ENCODE results near the gene CHPT1. TPM values are rescaled to one million over a fixed set of nuclear protein-coding genes. Genes with fewer than 3 reads are reported as not detected.

CHPT1 gene
- total and polyA plus RNA-seq, 2 of the 13 experiments (the other 11 are each of a cell fraction or from before 2014, with no cell fraction given) = 117 to 178 TPM

GRCh38 chr12:101680240-101680639 is 17.2 kb upstream of the CHPT1 start:
- CTCF ChIA-PET (ENCODE audit: low intra/inter-chr PET ratio, low total read pairs) = no interaction called here
- H3K36me3 ChIP-seq (replicated peaks in 1 of 2; ENCODE audit: control insufficient read depth in 1 of 2, insufficient read depth in 2 of 2, low read length in 2 of 2) = no peaks in the 10 kb centered on the region
- H3K27me3 ChIP-seq (ENCODE audit: control insufficient read depth in 1 of 2, insufficient read depth in 2 of 2, low read length in 2 of 2) = no peaks in the 10 kb centered on the region
- intact Hi-C loops (cut with micrococcal nuclease; ENCODE audit: unreplicated experiment) = no loop called here
- no peaks in the 10 kb centered on the region for H4K20me1 ChIP-seq (ENCODE audit: insufficient read depth, low read length)
- no peak overlapping the region for H2AFZ ChIP-seq (ENCODE audit: low read length)
- no peak overlapping the region for H3K4me2 ChIP-seq (ENCODE audit: low read depth, low read length)
- 66% methylated on average over 3 of the region's 3 CpGs for WGBS (ENCODE audit: low lambda C conversion rate)
- no TSS peak for BruUV-seq (replicated peaks)
- no peak overlapping the region for H3K9ac ChIP-seq (ENCODE audit: insufficient read depth, low read depth, low read length)
- no peaks in the 10 kb centered on the region for H3K79me2 ChIP-seq (ENCODE audit: insufficient read depth, low read length)
- ATAC-seq (no peak), FAIRE-seq (no peak), DNase-seq (ENCODE audit: low spot score) (no peak)
- H3K27ac ChIP-seq (ENCODE audit: extremely low read length, insufficient read depth, low read length) = no peak overlapping the region
- no peak overlapping the region for H3K4me3 ChIP-seq (replicated peaks in 1 of 3; ENCODE audit: insufficient read depth in 1 of 3, low read depth in 2 of 3, low read length in 3 of 3)
- in situ Hi-C loops (cut with HindIII; ENCODE audit: extremely low pct_ligation_motif_present, low pct_unique_long_range_greater_than_20kb) = no loop called here
- no peaks in the 10 kb centered on the region for H3K9me3 ChIP-seq (ENCODE audit: low read length)
- POLR2A ChIA-PET = no interaction called here
- H3K4me1 ChIP-seq (ENCODE audit: insufficient read depth, low read length) = peaks cover 32% of the 10 kb centered on the region
- TF ChIP-seq, protein P1, sequence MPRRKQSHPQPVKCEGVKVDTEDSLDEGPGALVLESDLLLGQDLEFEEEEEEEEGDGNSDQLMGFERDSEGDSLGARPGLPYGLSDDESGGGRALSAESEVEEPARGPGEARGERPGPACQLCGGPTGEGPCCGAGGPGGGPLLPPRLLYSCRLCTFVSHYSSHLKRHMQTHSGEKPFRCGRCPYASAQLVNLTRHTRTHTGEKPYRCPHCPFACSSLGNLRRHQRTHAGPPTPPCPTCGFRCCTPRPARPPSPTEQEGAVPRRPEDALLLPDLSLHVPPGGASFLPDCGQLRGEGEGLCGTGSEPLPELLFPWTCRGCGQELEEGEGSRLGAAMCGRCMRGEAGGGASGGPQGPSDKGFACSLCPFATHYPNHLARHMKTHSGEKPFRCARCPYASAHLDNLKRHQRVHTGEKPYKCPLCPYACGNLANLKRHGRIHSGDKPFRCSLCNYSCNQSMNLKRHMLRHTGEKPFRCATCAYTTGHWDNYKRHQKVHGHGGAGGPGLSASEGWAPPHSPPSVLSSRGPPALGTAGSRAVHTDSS (CRISPR knock-in tag; conservative IDR thresholded peaks at IDR 0.05) = no peak
- no peak for TF ChIP-seq ZSCAN25 (CRISPR knock-in tag; IDR thresholded peaks at IDR 0.05)
- TF ChIP-seq, protein P2, sequence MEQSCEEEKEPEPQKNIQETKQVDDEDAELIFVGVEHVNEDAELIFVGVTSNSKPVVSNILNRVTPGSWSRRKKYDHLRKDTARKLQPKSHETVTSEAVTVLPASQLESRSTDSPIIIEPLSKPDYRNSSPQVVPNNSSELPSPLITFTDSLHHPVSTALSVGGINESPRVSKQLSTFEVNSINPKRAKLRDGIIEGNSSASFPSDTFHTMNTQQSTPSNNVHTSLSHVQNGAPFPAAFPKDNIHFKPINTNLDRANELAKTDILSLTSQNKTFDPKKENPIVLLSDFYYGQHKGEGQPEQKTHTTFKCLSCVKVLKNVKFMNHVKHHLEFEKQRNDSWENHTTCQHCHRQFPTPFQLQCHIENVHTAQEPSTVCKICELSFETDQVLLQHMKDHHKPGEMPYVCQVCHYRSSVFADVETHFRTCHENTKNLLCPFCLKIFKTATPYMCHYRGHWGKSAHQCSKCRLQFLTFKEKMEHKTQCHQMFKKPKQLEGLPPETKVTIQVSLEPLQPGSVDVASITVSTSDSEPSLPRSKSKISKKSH (CRISPR knock-in tag; IDR thresholded peaks at IDR 0.05; ENCODE audit: borderline replicate concordance) = no peak
- TF ChIP-seq, protein P3, sequence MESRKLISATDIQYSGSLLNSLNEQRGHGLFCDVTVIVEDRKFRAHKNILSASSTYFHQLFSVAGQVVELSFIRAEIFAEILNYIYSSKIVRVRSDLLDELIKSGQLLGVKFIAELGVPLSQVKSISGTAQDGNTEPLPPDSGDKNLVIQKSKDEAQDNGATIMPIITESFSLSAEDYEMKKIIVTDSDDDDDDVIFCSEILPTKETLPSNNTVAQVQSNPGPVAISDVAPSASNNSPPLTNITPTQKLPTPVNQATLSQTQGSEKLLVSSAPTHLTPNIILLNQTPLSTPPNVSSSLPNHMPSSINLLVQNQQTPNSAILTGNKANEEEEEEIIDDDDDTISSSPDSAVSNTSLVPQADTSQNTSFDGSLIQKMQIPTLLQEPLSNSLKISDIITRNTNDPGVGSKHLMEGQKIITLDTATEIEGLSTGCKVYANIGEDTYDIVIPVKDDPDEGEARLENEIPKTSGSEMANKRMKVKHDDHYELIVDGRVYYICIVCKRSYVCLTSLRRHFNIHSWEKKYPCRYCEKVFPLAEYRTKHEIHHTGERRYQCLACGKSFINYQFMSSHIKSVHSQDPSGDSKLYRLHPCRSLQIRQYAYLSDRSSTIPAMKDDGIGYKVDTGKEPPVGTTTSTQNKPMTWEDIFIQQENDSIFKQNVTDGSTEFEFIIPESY (CRISPR knock-in tag; IDR thresholded peaks at IDR 0.05) = no peak
- TF ChIP-seq KDM3A (CRISPR knock-in tag; IDR thresholded peaks at IDR 0.05; ENCODE audit: low read depth) = no peak
- TF ChIP-seq ETV5 (CRISPR knock-in tag; IDR thresholded peaks at IDR 0.05; ENCODE audit: borderline replicate concordance) = no peak
- no peak for TF ChIP-seq STAT6 (CRISPR knock-in tag; IDR thresholded peaks at IDR 0.05; ENCODE audit: borderline replicate concordance)
- no peak for TF ChIP-seq PAXIP1 (CRISPR knock-in tag; conservative IDR thresholded peaks at IDR 0.05)
- TF ChIP-seq ZNF660 (CRISPR knock-in tag; IDR thresholded peaks at IDR 0.05; ENCODE audit: borderline replicate concordance, low read depth) = no peak
- TF ChIP-seq, protein P4, sequence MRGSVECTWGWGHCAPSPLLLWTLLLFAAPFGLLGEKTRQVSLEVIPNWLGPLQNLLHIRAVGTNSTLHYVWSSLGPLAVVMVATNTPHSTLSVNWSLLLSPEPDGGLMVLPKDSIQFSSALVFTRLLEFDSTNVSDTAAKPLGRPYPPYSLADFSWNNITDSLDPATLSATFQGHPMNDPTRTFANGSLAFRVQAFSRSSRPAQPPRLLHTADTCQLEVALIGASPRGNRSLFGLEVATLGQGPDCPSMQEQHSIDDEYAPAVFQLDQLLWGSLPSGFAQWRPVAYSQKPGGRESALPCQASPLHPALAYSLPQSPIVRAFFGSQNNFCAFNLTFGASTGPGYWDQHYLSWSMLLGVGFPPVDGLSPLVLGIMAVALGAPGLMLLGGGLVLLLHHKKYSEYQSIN (CRISPR knock-in tag; IDR thresholded peaks at IDR 0.05; ENCODE audit: borderline replicate concordance) = no peak
